WTC11 (cell line): ENCODE results near the gene MAP1LC3B. TPM values are rescaled to one million over a fixed set of nuclear protein-coding genes. Genes with fewer than 3 reads are reported as not detected.
A peak's percentile ranks its signal among the peaks of the same experiment; 100 is the strongest.

Experiments used
- ATAC-seq: fragments of 200-7000 bp; cut with Tn5 transposase; 2 replicates; pipeline ENCODE4 v1.10.0; 2021; ENCODE audit warnings: mild to moderate bottlenecking, moderate library complexity
- CTCF ChIA-PET: fragments of 300-600 bp; sonication (Branson Sonifier 250); formaldehyde crosslinking; loops from one replicate; lab custom pipeline; 2021; ENCODE audit warnings: antibody characterized with exemption; lab: Charles Lee
- POLR2A ChIA-PET: fragments of 350-600 bp; sonication (Branson Sonifier 250); formaldehyde crosslinking; loops from one replicate; lab custom pipeline; 2021; ENCODE audit warnings: antibody characterized with exemption; lab: Charles Lee
- DNase-seq: peaks from one replicate; pipeline ENCODE4 v3.0.0; 2021; ENCODE audit warnings: low spot score
- H3K27ac Mint-ChIP-seq: 2 replicates; pipeline ENCODE4 v1.8.0; 2021; ENCODE audit warnings: mixed read lengths
- H3K27me3 Mint-ChIP-seq: 2 replicates; pipeline ENCODE4 v1.8.0; 2021; ENCODE audit warnings: low read depth, mild to moderate bottlenecking, moderate library complexity, mixed read lengths
- H3K36me3 Mint-ChIP-seq: 2 replicates; pipeline ENCODE4 v1.8.0; 2021; ENCODE audit warnings: mixed read lengths
- H3K4me1 Mint-ChIP-seq: 2 replicates; pipeline ENCODE4 v1.8.0; 2022; ENCODE audit warnings: mixed read lengths
- H3K4me3 Mint-ChIP-seq: 2 replicates; pipeline ENCODE4 v1.8.0; 2021; ENCODE audit warnings: mild to moderate bottlenecking, moderate library complexity, mixed read lengths
- H3K9me3 Mint-ChIP-seq: 2 replicates; pipeline ENCODE4 v1.8.0; 2021; ENCODE audit warnings: mixed read lengths
- CTCF ChIP-seq: fragments of 200-600 bp; IDR thresholded peaks from 2 replicates; pipeline ENCODE4 v1.8.0; 2022; ENCODE audit warnings: antibody characterized with exemption
- ERG ChIP-seq: fragments of 250-450 bp; sonication (Bioruptor Pico); IDR thresholded peaks from 2 replicates; pipeline ENCODE4 v1.8.0; 2021; ENCODE audit warnings: mild to moderate bottlenecking
- GTF2I ChIP-seq: fragments of 250-450 bp; sonication (Bioruptor Pico); conservative IDR thresholded peaks from 2 replicates; pipeline ENCODE4 v1.4.0; 2021; ENCODE audit warnings: mild to moderate bottlenecking
- IRF1 ChIP-seq: sonication (generic); formaldehyde crosslinking; IDR thresholded peaks from 2 replicates; pipeline ENCODE4 v1.8.0; 2023; ENCODE audit warnings: missing genetic modification reagents
- JAZF1 ChIP-seq: fragments of 250-450 bp; sonication (Bioruptor Pico); IDR thresholded peaks from 2 replicates; pipeline ENCODE4 v1.9.0; 2021; ENCODE audit warnings: moderate library complexity, mild to moderate bottlenecking, inconsistent platforms
- KAT7 ChIP-seq: sonication (generic); formaldehyde crosslinking; IDR thresholded peaks from 2 replicates; pipeline ENCODE4 v1.8.1; 2023; ENCODE audit warnings: missing genetic modification reagents, mild to moderate bottlenecking, borderline replicate concordance
- MAX ChIP-seq: sonication (generic); formaldehyde crosslinking; IDR thresholded peaks from 2 replicates; pipeline ENCODE4 v1.8.0; 2022; ENCODE audit warnings: mild to moderate bottlenecking, missing genetic modification reagents
- RELA ChIP-seq: sonication (generic); formaldehyde crosslinking; IDR thresholded peaks from 2 replicates; pipeline ENCODE4 v1.8.1; 2022; ENCODE audit warnings: missing genetic modification reagents, mild to moderate bottlenecking, borderline replicate concordance
- SMAD3 ChIP-seq: sonication (generic); formaldehyde crosslinking; IDR thresholded peaks from 2 replicates; pipeline ENCODE4 v1.8.0; 2022; ENCODE audit warnings: missing genetic modification reagents, mild to moderate bottlenecking, borderline replicate concordance
- SMAD4 ChIP-seq: sonication (generic); formaldehyde crosslinking; IDR thresholded peaks from 2 replicates; pipeline ENCODE4 v1.8.0; 2022; ENCODE audit warnings: mild to moderate bottlenecking, missing genetic modification reagents
- TEAD4 ChIP-seq: sonication (generic); formaldehyde crosslinking; IDR thresholded peaks from 2 replicates; pipeline ENCODE4 v1.8.0; 2022; ENCODE audit warnings: mild to moderate bottlenecking, missing genetic modification reagents
- USF1 ChIP-seq: sonication (generic); formaldehyde crosslinking; IDR thresholded peaks from 2 replicates; pipeline ENCODE4 v1.8.0; 2022; ENCODE audit warnings: mild to moderate bottlenecking, missing genetic modification reagents
- ZBTB21 ChIP-seq: sonication (generic); formaldehyde crosslinking; IDR thresholded peaks from 2 replicates; pipeline ENCODE4 v1.8.1; 2023; ENCODE audit warnings: mild to moderate bottlenecking, missing genetic modification reagents, borderline replicate concordance
- ZMAT4 ChIP-seq: fragments of 250-450 bp; sonication (Bioruptor Pico); IDR thresholded peaks from 2 replicates; pipeline ENCODE4 v1.9.0; 2021; ENCODE audit warnings: mild to moderate bottlenecking
- ZNF121 ChIP-seq: sonication (generic); formaldehyde crosslinking; IDR thresholded peaks from 2 replicates; pipeline ENCODE4 v1.8.0; 2023; ENCODE audit warnings: missing genetic modification reagents
- ZNF219 ChIP-seq: sonication (generic); formaldehyde crosslinking; IDR thresholded peaks from 2 replicates; pipeline ENCODE4 v1.8.0; 2023; ENCODE audit warnings: missing genetic modification reagents, mild to moderate bottlenecking, borderline replicate concordance
- ZNF232 ChIP-seq: sonication (generic); formaldehyde crosslinking; IDR thresholded peaks from 2 replicates; pipeline ENCODE4 v1.8.0; 2022; ENCODE audit warnings: mild to moderate bottlenecking, missing genetic modification reagents
- total RNA-seq: library from RNA; stranded (reverse); gene quantifications from 3 replicates; pipeline ENCODE4 v1.2.3, GENCODE V29; 2021

MAP1LC3B gene
- total RNA-seq, 1 experiment from 2014 or later: 46.9 TPM

GRCh38 chr16:87369796-87370719 lies 22.1 kb upstream of the MAP1LC3B start:
- ChIA-PET POLR2A (no interaction called here), CTCF (interaction anchor here (1.2 to 2.2 kb wide), 3 partner anchors 24 to 92 kb away, joined by 3 to 5 read pairs (median 4); no protein-coding TSS in a partner anchor)
- H3K4me1 Mint-ChIP-seq: peaks cover 29% of the 10 kb centered on the region
- H3K4me3 Mint-ChIP-seq: no peak overlapping the region
- peak; percentile 34; the same call in 1 of the 2 replicates for ATAC-seq
- TF ChIP-seq ZBTB21 (CRISPR knock-in tag) (no peak), ZNF219 (CRISPR knock-in tag) (no peak), KAT7 (no peak), MAX (CRISPR knock-in tag) (no peak), SMAD3 (CRISPR knock-in tag) (no peak), IRF1 (CRISPR knock-in tag) (no peak)
- no peak for DNase-seq
- H3K27ac Mint-ChIP-seq: peak overlapping the region; percentile 32; the same call in 1 of the 2 replicates
- H3K9me3 Mint-ChIP-seq: no peaks in the 10 kb centered on the region
- H3K27me3 Mint-ChIP-seq: no peaks in the 10 kb centered on the region
- H3K36me3 Mint-ChIP-seq: no peaks in the 10 kb centered on the region

GRCh38 chr16:87371261-87371866 lies 20.8 kb upstream of the MAP1LC3B start:
- ATAC-seq: no peak
- no peaks in the 10 kb centered on the region for H3K36me3 Mint-ChIP-seq
- CTCF ChIA-PET: interaction anchor here (1.5 to 2.2 kb wide), 2 partner anchors 73 to 90 kb away, joined by 4 to 5 read pairs; no protein-coding TSS in a partner anchor
- POLR2A ChIA-PET: no interaction called here
- H3K27ac Mint-ChIP-seq: peak overlapping the region; percentile 15
- no peak overlapping the region for H3K4me3 Mint-ChIP-seq
- no peak for DNase-seq
- no peaks in the 10 kb centered on the region for H3K9me3 Mint-ChIP-seq
- TF ChIP-seq ZNF232 (CRISPR knock-in tag) (no peak), SMAD4 (CRISPR knock-in tag) (no peak), RELA (no peak), TEAD4 (no peak), JAZF1 (CRISPR knock-in tag) (no peak), ERG (CRISPR knock-in tag) (no peak), USF1 (CRISPR knock-in tag) (no peak), CTCF (no peak), ZMAT4 (CRISPR knock-in tag) (no peak), GTF2I (CRISPR knock-in tag) (no peak), ZNF121 (CRISPR knock-in tag) (no peak)
- TF ChIP-seq, all 79 proteins: peak for 0
- Mint-ChIP-seq H3K4me1 (peaks cover 29% of the 10 kb centered on the region), H3K27me3 (no peaks in the 10 kb centered on the region)
